K562 (cell line): ENCODE data around the gene SEC22C. TPM values are rescaled to one million over a fixed set of nuclear protein-coding genes. Genes with fewer than 3 reads are reported as not detected.

Source experiments
- ATAC-seq: fragments of 200-7000 bp; cut with Tn5 transposase; 3 replicates; pipeline ENCODE4 v1.9.1; 2020; ENCODE audit warnings: moderate library complexity
- BruUV-seq: library from RNA; stranded (reverse); fragments of 400-500 nt; replicated peaks from 2 replicates; lab custom pipeline; 2021; lab: Mats Ljungman, UMichigan
- CTCF ChIA-PET: fragments of 300-600 bp; formaldehyde crosslinking; extraction: SDS; loops from one replicate; lab custom pipeline; 2021; ENCODE audit warnings: low intra/inter-chr PET ratio; lab: Yijun Ruan, JAX
- POLR2A ChIA-PET: fragments of 300-600, 350-650 bp; sonication (Branson Sonifier 250); formaldehyde crosslinking; extraction: SDS; loops from one replicate; lab custom pipeline; 2021; ENCODE audit warnings: antibody characterized with exemption, inconsistent platforms; lab: Yijun Ruan, JAX
- DNase-seq, 4 experiments: peaks; one replicate each; pipeline versions ENCODE4 v3.0.0 to v3.0.0-alpha.2; 2011 to 2018; ENCODE audit warnings: low spot score in 3 of 4, mixed read lengths in 3 of 4; ENCODE audit errors: extremely low read depth in 1 of 4
- FAIRE-seq: peaks from 2 replicates; lab custom pipeline; 2011; peaks lifted over from hg19 to GRCh38; lab: Jason Lieb, UNC
- H2AFZ ChIP-seq: 2 replicates; pipeline ENCODE4 v1.6.0; 2011; ENCODE audit warnings: low read depth, low read length, control low read depth, inconsistent platforms
- H3K27ac ChIP-seq: fragments of 200-600 bp; 3 replicates; pipeline ENCODE4 v1.8.0; 2011; ENCODE audit warnings: low read depth, mild to moderate bottlenecking, control low read depth, inconsistent platforms, low read length, moderate library complexity, mixed read lengths; ENCODE audit errors: extremely low read depth
- H3K27me3 ChIP-seq, 2 experiments: fragments of 300-600 bp in 1 of 2; 2 replicates in 1 of 2; 3 replicates in 1 of 2; pipeline versions ENCODE4 v1.6.0 to v1.8.0; 2011; ENCODE audit warnings: inconsistent platforms in 2 of 2, low read length in 2 of 2, mild to moderate bottlenecking in 1 of 2, mixed read lengths in 1 of 2, moderate library complexity in 1 of 2; ENCODE audit not compliant: control insufficient read depth in 2 of 2, insufficient read depth in 2 of 2
- H3K36me3 ChIP-seq: fragments of 300-600 bp; 3 replicates; pipeline ENCODE4 v1.8.0; 2011; ENCODE audit warnings: mild to moderate bottlenecking, low read length, inconsistent platforms; ENCODE audit not compliant: control insufficient read depth, insufficient read depth
- H3K4me1 ChIP-seq, 2 experiments: fragments of 200-600 bp in 1 of 2; replicated peaks in 1 of 2; 2 replicates in 1 of 2; 3 replicates in 1 of 2; pipeline versions ENCODE4 v1.5.1 to v1.8.0; 2011; ENCODE audit warnings: inconsistent platforms in 2 of 2, low read length in 2 of 2, mild to moderate bottlenecking in 1 of 2, mixed read lengths in 1 of 2, moderate library complexity in 1 of 2; ENCODE audit not compliant: control insufficient read depth in 2 of 2, insufficient read depth in 2 of 2
- H3K4me2 ChIP-seq: 2 replicates; pipeline ENCODE4 v1.6.1; 2011; ENCODE audit warnings: low read length, control low read depth, inconsistent platforms, mixed read lengths; ENCODE audit not compliant: insufficient read depth
- H3K4me3 ChIP-seq: fragments of 200-600 bp; sonication (generic), shearing (Covaris generic); 2 replicates; pipeline ENCODE4 v1.5.1; 2016; ENCODE audit warnings: control low read depth, inconsistent platforms
- H3K79me2 ChIP-seq: fragments of 200-600 bp; 3 replicates; pipeline ENCODE4 v1.8.0; 2011; ENCODE audit warnings: low read length, inconsistent platforms; ENCODE audit not compliant: control insufficient read depth, insufficient read depth
- H3K9ac ChIP-seq, 2 experiments: 2 replicates each; pipeline versions ENCODE4 v1.6.0 to v1.6.1; 2011; ENCODE audit warnings: low read depth in 2 of 2, low read length in 2 of 2, control low read depth in 1 of 2, inconsistent platforms in 1 of 2, mild to moderate bottlenecking in 1 of 2, mixed read lengths in 1 of 2; ENCODE audit not compliant: insufficient read depth in 1 of 2
- H3K9me1 ChIP-seq: one replicate; pipeline ENCODE4 v1.6.0; 2011; ENCODE audit warnings: inconsistent platforms, mild to moderate bottlenecking, low read length, moderate library complexity; ENCODE audit not compliant: control insufficient read depth, insufficient read depth
- H3K9me3 ChIP-seq: replicated peaks from 2 replicates; pipeline ENCODE4 v1.5.1; 2011; ENCODE audit warnings: low read depth, low read length, inconsistent platforms; ENCODE audit not compliant: control insufficient read depth, insufficient read depth
- H4K20me1 ChIP-seq: replicated peaks from 2 replicates; pipeline ENCODE4 v1.6.1; 2011; ENCODE audit warnings: low read length, inconsistent platforms, mixed read lengths; ENCODE audit not compliant: control insufficient read depth, insufficient read depth
- ARNT ChIP-seq, 2 experiments: fragments of 450-650 bp; IDR thresholded peaks; 2 replicates each; pipeline ENCODE4 v1.6.1; 2016; ENCODE audit warnings: mild to moderate bottlenecking in 1 of 2
- ATF1 ChIP-seq, 2 experiments: fragments of 450-650 bp in 1 of 2; IDR thresholded peaks; 2 replicates each; pipeline ENCODE4 v1.6.1; 2016; ENCODE audit warnings: missing compliant biosample characterization in 1 of 2, missing genetic modification characterization in 1 of 2
- BCOR ChIP-seq: fragments of 450-650 bp; IDR thresholded peaks from 2 replicates; pipeline ENCODE4 v1.6.1; 2016
- ELK3 ChIP-seq: fragments of 450-650 bp; formaldehyde crosslinking; IDR thresholded peaks from 2 replicates; pipeline ENCODE4 v1.4.0; 2020; ENCODE audit warnings: mild to moderate bottlenecking
- PHF20 ChIP-seq: fragments of 450-650 bp; IDR thresholded peaks from 2 replicates; pipeline ENCODE4 v1.6.1; 2018; ENCODE audit not compliant: partially characterized antibody
- RBFOX2 ChIP-seq: fragments of 200-400 bp; formaldehyde crosslinking; IDR thresholded peaks from 2 replicates; pipeline ENCODE4 v1.6.1; 2017; ENCODE audit warnings: low read depth, mild to moderate bottlenecking, low read length, moderate library complexity
- SAFB2 ChIP-seq: fragments of 200-400 bp; formaldehyde crosslinking; IDR thresholded peaks from 2 replicates; pipeline ENCODE4 v1.6.1; 2018; ENCODE audit warnings: borderline replicate concordance, low read length, low read depth, moderate library complexity; ENCODE audit not compliant: severe bottlenecking
- SRSF9 ChIP-seq: fragments of 200-400 bp; formaldehyde crosslinking; IDR thresholded peaks from 2 replicates; pipeline ENCODE4 v1.6.1; 2017; ENCODE audit warnings: low read depth, low read length, borderline replicate concordance
- TFAP4 ChIP-seq: sonication (generic); formaldehyde crosslinking; IDR thresholded peaks from 2 replicates; pipeline ENCODE4 v1.8.0; 2022; ENCODE audit warnings: missing genetic modification reagents, mild to moderate bottlenecking, moderate library complexity, borderline replicate concordance
- ZFP30 ChIP-seq: fragments of 250-450 bp; sonication (Bioruptor Pico); IDR thresholded peaks from 2 replicates; pipeline ENCODE4 v1.8.0; 2022; ENCODE audit warnings: moderate library complexity, mild to moderate bottlenecking, inconsistent platforms, borderline replicate concordance
- ZNF282 ChIP-seq: sonication (generic); formaldehyde crosslinking; IDR thresholded peaks from 2 replicates; pipeline ENCODE4 v1.8.1; 2023; ENCODE audit warnings: missing genetic modification reagents
- ZNF764 ChIP-seq: fragments of 250-450 bp; sonication (Bioruptor Pico); IDR thresholded peaks from 2 replicates; pipeline ENCODE4 v1.4.0; 2020; ENCODE audit warnings: low read depth, mild to moderate bottlenecking, moderate library complexity
- WGBS: fragments of 100-300 bp; shearing (Covaris generic); methylation state at CpG from one replicate; pipeline ENCODE4 v1.1.6; 2016; ENCODE audit warnings: low coverage, mixed read lengths; ENCODE audit not compliant: insufficient coverage; ENCODE audit errors: missing lambda C conversion rate; 5-methylcytosine and 5-hydroxymethylcytosine counted together
- in situ Hi-C: fragments of 300-500 bp; cut with MboI; formaldehyde crosslinking; loops from 4 replicates; pipeline ENCODE4 v1.15.0; 2018; ENCODE audit warnings: inconsistent platforms, mixed read lengths
- intact Hi-C: fragments of 100-400 bp; cut with micrococcal nuclease; formaldehyde crosslinking; loops from 2 replicates; pipeline ENCODE4 v1.14.2; 2022
- polyA plus RNA-seq, 8 experiments: library from polyadenylated mRNA; depleted of rRNA in 4 of 8; stranded (reverse) in 5 of 8; unstranded in 3 of 8; fragments of >200 nt; fragmentation: Nextera tagmentation in 2 of 8; fragmentation: Illumina TruSeq in 1 of 8; extraction: Ambion mirVana in 2 of 8; extraction: Trizol in 1 of 8; gene quantifications; 2 replicates each; pipeline versions ENCODE4 v1.2.1 to v1.2.3, GENCODE V29; 2011 to 2014; ENCODE audit warnings: inconsistent platforms in 1 of 8, missing spikeins in 1 of 8
- total RNA-seq, 7 experiments: library from RNA; depleted of rRNA in 6 of 7; stranded (reverse); fragments of >200 nt in 6 of 7; fragmentation: Illumina TruSeq in 2 of 7; extraction: Trizol in 2 of 7; gene quantifications; 2 replicates each; pipeline versions ENCODE4 v1.2.1 to v1.2.3, GENCODE V29; 2011 to 2021; ENCODE audit warnings: low replicate concordance in 1 of 7

Gene SEC22C
- total and polyA plus RNA-seq, 9 of the 15 experiments (the other 6 are each of a cell fraction or from before 2014, with no cell fraction given): 35.6 to 68.4 (median 50.7) TPM

GRCh38 chr3:42516443-42516842 is 65.3 kb downstream of the SEC22C start:
- no peaks in the 10 kb centered on the region for H3K79me2 ChIP-seq
- BruUV-seq: no TSS peak
- intact Hi-C loops: no loop called here
- no peak overlapping the region for H3K27ac ChIP-seq
- DNase-seq: no peak
- FAIRE-seq: no peak
- no peaks in the 10 kb centered on the region for H3K36me3 ChIP-seq
- no peak overlapping the region for H3K9ac ChIP-seq
- H3K9me3 ChIP-seq: no peaks in the 10 kb centered on the region
- WGBS: 2% methylated on average over 5 of the region's 5 CpGs
- ATAC-seq: no peak
- TF ChIP-seq ELK3 (CRISPR knock-in tag) (no peak), BCOR (0 out of 2 replicates have a peak, but pooled peaks have one; percentile 25)
- no peak overlapping the region for H2AFZ ChIP-seq
- no peak overlapping the region for H3K4me2 ChIP-seq
- H3K27me3 ChIP-seq: peaks cover 2 to 50% of the 10 kb centered on the region in 2 experiments; a peak in 4 of 5 replicates
- in situ Hi-C loops: no loop called here
- H3K9me1 ChIP-seq: no peaks in the 10 kb centered on the region
- CTCF ChIA-PET: interaction anchor here (0.6 kb wide), 1 partner anchor 22 kb away, joined by 3 read pairs; no protein-coding TSS in a partner anchor
- no peaks in the 10 kb centered on the region; the same call in 1 of the 2 replicates for H4K20me1 ChIP-seq
- peaks cover 0 to 3% of the 10 kb centered on the region in 2 experiments; a peak in 1 of 5 replicates for H3K4me1 ChIP-seq
- H3K4me3 ChIP-seq: no peak overlapping the region
- POLR2A ChIA-PET: interaction anchor here (0.5 to 0.8 kb wide), 2 partner anchors 8 to 15 kb away, joined by 3 read pairs; no protein-coding TSS in a partner anchor

- no peak overlapping the region for H3K27ac ChIP-seq
- no peaks in the 10 kb centered on the region; the same call in 1 of the 2 replicates for H4K20me1 ChIP-seq
- in situ Hi-C loops: no loop called here
- ChIA-PET CTCF (interaction anchor here (0.6 kb wide), 1 partner anchor 22 kb away, joined by 3 read pairs; no protein-coding TSS in a partner anchor), POLR2A (interaction anchor here (0.8 kb wide), 1 partner anchor 7 kb away, joined by 3 read pairs; no protein-coding TSS in a partner anchor)
- 6% methylated on average over 2 of the region's 2 CpGs for WGBS
- H3K36me3 ChIP-seq: no peaks in the 10 kb centered on the region
- no peak for TF ChIP-seq ZNF282 (CRISPR knock-in tag)
- TF ChIP-seq TFAP4 (CRISPR knock-in tag): no peak
- TF ChIP-seq RBFOX2: no peak
- no peak for TF ChIP-seq ZFP30
- no peak for TF ChIP-seq SAFB2
- TF ChIP-seq SRSF9: no peak
- no peak for TF ChIP-seq ZNF764 (CRISPR knock-in tag)
- TF ChIP-seq ATF1 (CRISPR knock-in tag; IDR thresholded peaks at IDR 0.05): no peak
- no peak for TF ChIP-seq ATF1 (tag; IDR thresholded peaks at IDR 0.05)
- TF ChIP-seq ARNT (IDR thresholded peaks at IDR 0.05): no peak
- no peak for TF ChIP-seq PHF20
- no peaks in the 10 kb centered on the region for H3K79me2 ChIP-seq
- no peaks in the 10 kb centered on the region for H3K9me1 ChIP-seq
- no peak overlapping the region for H3K4me2 ChIP-seq
- no peak overlapping the region for H3K9ac ChIP-seq
- DNase-seq (no peak), ATAC-seq (no peak), FAIRE-seq (no peak)
- peaks cover 2 to 47% of the 10 kb centered on the region in 2 experiments; a peak in 4 of 5 replicates for H3K27me3 ChIP-seq
- intact Hi-C loops: no loop called here
- no peak overlapping the region for H2AFZ ChIP-seq
- no TSS peak for BruUV-seq
- no peak overlapping the region for H3K4me3 ChIP-seq
- peaks cover 0 to 3% of the 10 kb centered on the region in 2 experiments; a peak in 1 of 5 replicates for H3K4me1 ChIP-seq
- no peaks in the 10 kb centered on the region for H3K9me3 ChIP-seq
These were observed 65.8 kb downstream of the SEC22C start for GRCh38 chr3:42515976-42516375.
